ENCODE results near the gene ATP5F1E.
A peak's percentile ranks its signal among the peaks of the same experiment; 100 is the strongest.

Gene ATP5F1E

DNA sequence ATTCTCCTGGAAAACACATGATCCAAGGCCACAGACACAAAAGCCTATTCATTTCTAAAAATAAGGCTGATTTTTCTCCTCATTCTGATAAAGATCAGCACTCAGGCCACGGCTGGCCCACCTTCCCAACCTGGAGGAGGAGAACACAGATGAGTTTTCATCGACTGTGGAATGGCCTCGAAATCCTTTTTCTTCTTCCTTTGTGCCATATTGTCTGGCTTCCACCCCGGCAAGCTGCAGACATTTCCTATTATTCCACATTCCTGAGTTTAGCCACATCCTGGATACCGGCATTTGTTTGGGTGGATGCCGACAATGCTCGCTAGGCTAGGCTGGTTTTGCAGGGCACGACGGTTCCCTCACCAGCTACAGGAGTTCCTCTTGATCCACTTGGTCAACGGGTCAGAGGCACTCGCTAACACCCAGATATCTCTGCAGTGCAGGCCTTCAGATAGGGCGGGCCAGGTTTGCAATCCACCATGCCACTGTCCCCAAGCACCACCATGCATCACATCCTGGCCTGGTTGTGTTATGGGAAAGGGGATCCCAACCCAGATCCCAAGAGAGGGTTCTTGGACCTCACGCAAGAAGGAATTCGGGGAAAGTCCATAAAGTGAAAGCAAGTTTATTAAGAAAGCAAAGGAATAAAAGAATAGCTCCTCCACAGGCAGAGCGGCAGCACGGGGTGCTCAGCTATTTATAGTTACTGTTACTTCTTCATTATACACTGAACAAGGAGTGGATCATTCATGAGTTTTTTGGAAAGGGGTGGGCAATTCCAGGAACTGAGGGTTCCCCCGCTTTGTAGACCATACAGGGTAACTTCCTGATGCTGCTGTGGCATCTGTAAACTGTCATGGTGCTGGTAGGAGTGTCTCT is 20.9 kb downstream of the ATP5F1E start:
- TF ChIP-seq ZNF274 (IDR thresholded peaks at IDR 0.05; ENCODE audit: low read depth, low read length): no peak
- H3K4me3 ChIP-seq (ENCODE audit: low read length): no peak overlapping the region

DNA sequence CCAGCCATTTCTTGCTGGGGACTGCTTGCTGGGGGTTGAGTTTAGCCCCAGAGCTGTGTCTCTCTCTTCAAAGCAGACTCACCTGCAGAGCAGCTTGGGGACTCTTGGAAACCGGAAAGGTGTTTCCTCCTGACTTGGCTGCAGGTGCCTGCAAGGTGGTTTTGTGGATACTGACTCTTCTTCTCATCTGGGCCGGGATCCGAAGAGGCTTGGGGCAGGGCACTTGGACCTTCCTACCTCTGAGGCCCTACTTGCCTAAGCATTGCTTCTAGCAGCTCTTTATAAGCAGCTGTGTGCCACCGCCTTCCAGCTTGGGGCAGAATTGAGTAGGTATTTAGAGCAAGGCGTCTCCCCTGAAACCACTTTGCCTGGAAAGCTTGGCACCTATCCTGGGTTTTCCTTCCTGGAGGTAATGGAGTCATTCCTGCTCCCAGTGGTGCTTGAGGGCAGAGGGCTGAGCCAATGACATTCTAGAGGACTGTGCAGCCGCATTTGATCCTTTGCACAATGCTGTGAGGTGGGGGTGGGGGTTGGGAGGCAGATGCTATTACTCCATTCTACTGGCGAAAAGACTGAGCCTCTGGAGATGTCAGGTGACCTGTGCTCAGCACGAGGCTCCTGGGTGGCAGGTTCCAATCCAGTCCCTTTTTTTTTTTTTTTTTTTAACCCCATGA is 21.7 kb downstream of the ATP5F1E start:
- no peak overlapping the region for H3K4me3 ChIP-seq (ENCODE audit: low read length)
- no peak for TF ChIP-seq ZNF274 (IDR thresholded peaks at IDR 0.05; ENCODE audit: low read depth, low read length)

DNA sequence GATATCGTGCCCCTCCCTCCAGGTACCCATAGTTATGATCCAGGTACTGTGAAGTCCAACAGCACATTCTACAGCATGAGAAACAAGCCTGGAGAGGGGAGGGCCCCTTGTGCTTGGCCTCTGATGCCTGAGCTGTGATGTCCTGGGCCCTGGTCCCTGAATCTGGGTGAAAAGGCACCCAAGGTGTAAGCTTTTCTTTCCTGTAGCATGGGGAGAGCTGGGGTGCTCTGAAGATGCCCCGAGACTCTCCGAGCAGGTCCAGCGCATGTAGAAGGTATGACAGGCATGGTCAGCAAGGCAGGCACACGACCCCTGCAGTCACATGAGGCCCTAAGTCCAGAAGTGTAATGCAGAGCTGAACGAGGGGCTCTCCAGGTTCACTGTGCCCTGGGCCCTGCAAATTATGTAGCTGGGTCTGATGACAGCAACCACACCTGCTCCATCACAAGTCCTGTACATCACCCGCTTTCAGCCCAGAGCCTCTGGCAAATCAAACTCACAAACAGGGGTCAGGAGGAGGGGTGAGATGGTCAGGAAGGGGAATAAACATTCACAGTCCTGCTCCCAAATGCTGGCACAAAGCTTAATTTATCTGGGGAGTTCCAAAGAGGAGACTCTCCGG is 23.3 kb downstream of the ATP5F1E start:
- no peak overlapping the region for H3K4me3 ChIP-seq (ENCODE audit: low read length)
- no peak for TF ChIP-seq ZNF274 (IDR thresholded peaks at IDR 0.05; ENCODE audit: low read depth, low read length)

DNA sequence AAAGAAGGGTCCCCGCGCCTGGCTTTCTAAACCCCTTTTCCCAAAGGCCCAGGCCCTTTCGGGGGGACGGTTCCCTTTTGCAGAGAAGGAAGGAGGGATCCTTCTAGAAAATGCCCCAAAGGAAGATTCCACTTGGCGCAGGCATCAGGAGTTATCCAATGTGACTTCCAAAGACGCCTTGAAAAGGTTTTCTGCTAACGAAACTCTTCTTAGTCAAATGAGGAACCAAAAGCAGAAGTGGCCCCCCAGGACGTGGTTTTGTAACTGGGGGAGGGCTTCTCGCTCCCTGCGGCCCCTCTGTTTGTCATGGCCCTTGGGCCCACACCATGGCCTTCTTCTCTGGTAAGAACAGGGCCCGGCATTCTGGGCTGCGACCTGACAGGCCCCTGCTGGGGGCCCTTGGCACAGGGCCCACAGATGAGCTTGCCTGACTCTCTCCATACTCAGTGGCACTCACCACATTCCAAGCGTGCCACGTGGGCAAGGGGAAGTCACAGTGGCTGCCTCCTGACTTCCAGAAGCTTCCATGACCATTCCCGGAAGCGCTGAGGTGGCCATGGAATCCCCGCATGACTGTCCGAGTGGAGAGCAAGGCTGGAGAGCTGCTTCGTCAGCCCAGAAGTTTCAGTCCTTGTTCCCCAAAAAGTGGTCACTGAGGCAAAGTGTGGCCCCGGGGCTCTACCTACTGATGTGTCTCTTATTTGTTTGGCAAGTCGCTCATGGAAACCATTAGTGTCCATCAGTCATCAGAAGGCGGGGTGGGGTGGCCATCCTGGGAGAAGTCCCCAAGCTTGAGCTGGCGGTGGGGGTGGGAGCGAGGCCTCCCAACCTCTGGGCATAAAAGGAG is 24.2 kb downstream of the ATP5F1E start:
- peak overlapping the region; percentile 70; the same call in 1 of the 2 replicates for H3K4me3 ChIP-seq (ENCODE audit: low read length)
- no peak for TF ChIP-seq ZNF274 (IDR thresholded peaks at IDR 0.05; ENCODE audit: low read depth, low read length)

DNA sequence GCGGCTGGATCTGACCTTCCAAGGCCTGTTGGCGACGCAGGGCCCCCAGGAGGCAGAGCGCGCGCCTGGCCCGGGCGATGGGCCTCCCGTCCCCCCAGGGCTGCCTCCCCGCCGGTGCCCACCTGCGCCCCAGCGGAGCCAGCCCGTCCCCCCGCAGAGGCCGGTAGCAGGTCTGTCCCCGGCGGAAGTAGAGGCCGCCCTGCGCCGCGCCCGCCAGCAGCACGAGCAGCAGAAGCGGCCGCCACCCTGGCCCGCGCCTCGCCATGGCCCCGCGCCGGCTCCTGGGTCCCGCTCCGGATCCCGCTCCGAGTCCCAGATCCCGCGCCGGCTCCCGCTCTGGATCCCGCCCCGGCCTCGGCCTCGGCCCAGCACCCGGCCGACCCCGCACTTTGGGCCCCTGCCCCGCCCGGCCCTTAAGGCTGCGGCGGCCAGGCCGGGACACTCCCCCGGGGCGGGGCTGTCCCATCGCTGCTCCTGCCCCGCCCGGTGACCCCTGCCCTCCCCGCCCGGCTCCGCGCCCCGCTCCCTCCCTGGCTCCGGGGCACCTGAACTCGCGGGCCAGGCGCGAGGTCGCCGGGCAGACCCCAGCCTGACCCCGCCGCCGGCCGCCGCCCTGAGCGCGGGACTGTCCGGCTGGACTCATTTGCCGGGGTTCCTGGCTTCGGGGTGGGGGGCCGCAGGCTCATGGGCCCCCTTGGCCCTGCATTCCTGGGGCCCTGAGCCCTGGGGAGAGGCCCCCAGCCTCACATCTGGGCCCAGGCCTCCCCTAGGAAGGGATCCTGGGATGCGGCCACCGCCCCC is 25.1 kb downstream of the ATP5F1E start, which contains the start of gene CTSZ:
Gene CTSZ, minus strand, starts transcription at position 391 of the 801 bp plus-strand sequence. Its CDS starts 126 bp downstream, at position 265.
- no peak for TF ChIP-seq ZNF274 (IDR thresholded peaks at IDR 0.05; ENCODE audit: low read depth, low read length)

DNA sequence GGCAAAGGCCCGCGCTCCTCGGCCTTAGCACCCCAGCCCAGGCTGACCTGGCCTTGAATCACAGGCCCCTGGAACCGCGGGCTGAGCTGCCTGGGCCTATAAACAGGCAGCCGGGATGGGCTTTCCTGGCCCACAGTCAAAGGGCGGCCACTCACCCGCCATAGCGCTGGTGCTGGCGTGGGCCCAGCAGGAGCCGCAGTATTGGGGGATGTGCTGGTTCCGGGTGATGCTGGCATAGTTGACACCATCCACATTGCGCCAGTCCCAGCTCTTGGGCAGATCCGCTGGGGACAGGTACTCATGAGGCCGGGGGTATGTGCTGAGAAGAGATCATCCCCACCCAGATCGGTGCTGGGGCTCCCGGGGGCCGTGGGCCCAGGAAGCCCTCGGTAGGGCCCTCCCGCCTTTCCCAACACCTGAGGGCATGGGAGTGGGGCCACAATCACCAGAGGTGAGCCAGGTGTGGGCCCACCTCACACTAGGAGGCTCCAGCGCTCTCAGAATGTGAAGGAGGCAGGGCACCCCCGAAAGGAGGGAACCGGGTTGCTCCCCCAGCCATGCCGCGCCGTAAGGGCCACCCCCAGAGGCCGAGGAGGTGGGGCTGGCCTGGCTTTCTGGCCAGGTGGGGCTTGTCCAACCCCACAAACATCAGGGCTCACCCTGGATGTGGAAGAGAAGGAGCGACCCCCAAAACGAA is 25.8 kb downstream of the ATP5F1E start:
- peak overlapping the region; percentile 70; the same call in 1 of the 2 replicates for H3K4me3 ChIP-seq (ENCODE audit: low read length)
- TF ChIP-seq ZNF274 (IDR thresholded peaks at IDR 0.05; ENCODE audit: low read depth, low read length): no peak

More for the DNA sequence above, 25.1 kb downstream of the ATP5F1E start, which contains the start of gene CTSZ:
- H3K4me3 ChIP-seq (ENCODE audit: low read length): peak within 1 kb of the TSS; percentile 70; the same call in 1 of the 2 replicates

DNA sequence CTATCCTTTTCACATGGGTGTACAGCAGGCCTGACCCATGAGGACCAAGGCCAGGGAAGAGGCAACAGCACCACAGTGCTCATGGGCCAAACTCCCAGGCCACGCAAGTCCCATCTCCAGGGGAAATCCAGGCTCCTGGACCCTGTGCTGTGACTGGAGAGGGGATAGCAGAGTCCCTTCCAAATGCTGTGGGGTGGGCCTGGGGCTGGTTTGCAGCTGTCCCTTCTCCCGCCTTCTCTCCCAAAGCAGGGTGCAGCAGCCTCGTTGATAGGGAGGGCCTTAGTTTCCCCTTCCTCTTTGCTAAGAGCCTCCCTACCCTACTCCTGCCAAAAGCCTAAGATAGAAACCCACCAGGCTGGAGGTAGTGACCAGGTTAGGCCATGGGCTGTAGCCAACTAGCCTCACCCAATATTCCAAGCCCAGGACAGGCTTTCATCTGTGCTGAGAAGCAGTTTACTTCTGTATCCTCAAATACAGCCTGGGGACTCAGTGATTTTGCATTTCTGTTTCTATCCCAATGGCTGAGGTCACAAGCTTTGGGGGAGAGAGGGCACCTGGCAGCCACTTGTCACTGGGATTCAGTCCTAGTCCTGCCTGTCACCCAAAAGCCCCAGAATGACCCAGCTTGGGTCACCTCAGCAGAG is 26.5 kb downstream of the ATP5F1E start:
- TF ChIP-seq ZNF274 (IDR thresholded peaks at IDR 0.05; ENCODE audit: low read depth, low read length): no peak
- H3K4me3 ChIP-seq (ENCODE audit: low read length): peak overlapping the region; percentile 70; the same call in 1 of the 2 replicates

DNA sequence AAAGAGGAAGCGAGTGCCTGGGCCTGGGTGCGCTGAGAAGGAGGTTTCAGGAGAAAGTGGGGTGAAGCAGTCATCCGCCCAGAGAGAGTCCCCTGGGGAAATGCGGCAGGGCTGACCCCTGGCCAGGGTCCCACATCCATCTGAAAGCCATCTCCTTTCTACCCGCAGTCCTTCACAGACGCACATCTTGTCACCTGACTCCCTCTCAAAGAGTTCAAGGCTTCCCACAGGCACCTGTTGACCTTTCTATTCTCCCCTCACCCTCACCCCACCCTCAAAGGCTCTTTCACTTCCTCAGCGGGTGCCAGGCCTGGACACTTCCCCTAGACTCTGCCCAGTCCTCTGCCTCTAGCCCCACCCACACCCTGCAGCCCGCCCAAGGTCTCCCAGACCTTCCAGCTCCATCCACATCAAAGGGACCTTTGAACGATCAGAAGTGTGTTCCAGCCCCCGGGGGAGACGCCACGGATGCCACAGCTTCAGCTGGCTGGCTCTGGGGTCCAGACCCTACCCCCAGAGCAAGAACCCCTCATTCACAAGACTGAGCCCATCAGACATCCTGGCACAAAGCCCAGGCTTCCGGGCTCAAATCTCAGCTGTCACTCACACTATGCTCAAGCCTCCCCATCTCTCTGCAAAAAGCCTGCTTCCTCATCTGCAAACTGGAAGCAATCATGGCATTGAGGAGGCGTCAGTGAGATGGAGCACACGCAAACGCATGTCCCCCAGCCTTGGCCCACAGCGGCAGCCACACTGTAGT is 27.2 kb downstream of the ATP5F1E start:
- peak overlapping the region; percentile 70; the same call in 1 of the 2 replicates for H3K4me3 ChIP-seq (ENCODE audit: low read length)
- no peak for TF ChIP-seq ZNF274 (IDR thresholded peaks at IDR 0.05; ENCODE audit: low read depth, low read length)

DNA sequence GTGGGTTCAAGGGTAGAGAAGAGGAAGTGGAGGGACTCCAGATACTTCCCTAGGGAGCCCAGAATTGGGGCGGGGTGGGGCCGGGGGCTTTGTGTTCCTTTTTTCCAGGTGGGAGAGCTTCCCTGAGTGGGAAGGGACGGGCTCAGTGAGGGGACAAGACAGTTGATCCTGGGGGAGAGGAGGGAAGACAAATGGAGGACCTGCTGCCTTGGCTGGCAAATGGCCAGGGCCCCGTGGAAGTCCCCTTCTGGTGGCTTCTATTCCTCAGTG is 27.7 kb downstream of the ATP5F1E start:
- TF ChIP-seq ZNF274 (IDR thresholded peaks at IDR 0.05; ENCODE audit: low read depth, low read length): no peak

DNA sequence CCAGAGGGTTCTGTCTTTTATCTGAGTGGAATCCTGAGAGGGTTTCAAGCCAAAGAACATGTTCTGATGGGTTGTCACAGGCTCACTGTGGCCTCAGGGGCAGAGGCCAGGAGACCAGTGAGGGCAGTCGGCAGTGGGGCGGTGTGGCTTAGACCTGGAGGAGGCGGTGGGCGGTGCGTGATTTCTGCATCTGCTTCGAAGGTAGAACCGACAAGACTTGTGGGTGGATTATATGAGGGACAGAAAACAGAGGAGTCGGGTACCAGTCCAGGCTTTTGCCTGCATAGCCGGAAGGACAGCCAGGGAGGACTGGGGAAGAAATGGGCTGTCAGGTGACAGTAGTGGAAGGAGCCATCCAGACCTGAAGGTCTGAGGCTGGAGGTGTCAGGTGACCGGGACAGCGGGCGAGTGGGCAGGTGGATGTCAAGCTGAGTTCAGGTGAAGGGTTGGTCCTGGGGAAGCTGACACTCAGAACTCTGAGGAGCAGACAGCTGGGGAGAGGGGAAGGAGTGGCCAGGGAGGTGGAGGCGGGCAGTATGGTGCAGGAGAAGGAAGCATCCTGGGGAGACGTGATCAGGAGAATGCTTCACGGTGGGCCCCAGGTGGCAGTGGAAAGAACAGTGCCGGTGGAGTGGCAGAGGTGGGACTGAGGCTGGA is 28.2 kb downstream of the ATP5F1E start:
- TF ChIP-seq ZNF274 (IDR thresholded peaks at IDR 0.05; ENCODE audit: low read depth, low read length): no peak
- peak overlapping the region; percentile 7; the same call in 1 of the 2 replicates for H3K4me3 ChIP-seq (ENCODE audit: low read length)

More for the DNA sequence above, 27.7 kb downstream of the ATP5F1E start:
- H3K4me3 ChIP-seq (ENCODE audit: low read length): peak overlapping the region; percentile 7; the same call in 1 of the 2 replicates

All from GM08714 (cell line).